HG02763 (cell line): ENCODE measurements around the gene TXNDC16.
"Not testable (repeated sequence)": the region's sequence is repeated elsewhere in the genome, so short reads cannot be mapped to it uniquely, and the experiment has no call there.

Experiments used
- ATAC-seq: cut with Tn5 transposase; IDR thresholded peaks from one replicate; pipeline ENCODE4 v1.9.1; 2021; ENCODE audit warnings: mild to moderate bottlenecking, moderate library complexity; ENCODE audit not compliant: unreplicated experiment

The TXNDC16 gene, protein sequence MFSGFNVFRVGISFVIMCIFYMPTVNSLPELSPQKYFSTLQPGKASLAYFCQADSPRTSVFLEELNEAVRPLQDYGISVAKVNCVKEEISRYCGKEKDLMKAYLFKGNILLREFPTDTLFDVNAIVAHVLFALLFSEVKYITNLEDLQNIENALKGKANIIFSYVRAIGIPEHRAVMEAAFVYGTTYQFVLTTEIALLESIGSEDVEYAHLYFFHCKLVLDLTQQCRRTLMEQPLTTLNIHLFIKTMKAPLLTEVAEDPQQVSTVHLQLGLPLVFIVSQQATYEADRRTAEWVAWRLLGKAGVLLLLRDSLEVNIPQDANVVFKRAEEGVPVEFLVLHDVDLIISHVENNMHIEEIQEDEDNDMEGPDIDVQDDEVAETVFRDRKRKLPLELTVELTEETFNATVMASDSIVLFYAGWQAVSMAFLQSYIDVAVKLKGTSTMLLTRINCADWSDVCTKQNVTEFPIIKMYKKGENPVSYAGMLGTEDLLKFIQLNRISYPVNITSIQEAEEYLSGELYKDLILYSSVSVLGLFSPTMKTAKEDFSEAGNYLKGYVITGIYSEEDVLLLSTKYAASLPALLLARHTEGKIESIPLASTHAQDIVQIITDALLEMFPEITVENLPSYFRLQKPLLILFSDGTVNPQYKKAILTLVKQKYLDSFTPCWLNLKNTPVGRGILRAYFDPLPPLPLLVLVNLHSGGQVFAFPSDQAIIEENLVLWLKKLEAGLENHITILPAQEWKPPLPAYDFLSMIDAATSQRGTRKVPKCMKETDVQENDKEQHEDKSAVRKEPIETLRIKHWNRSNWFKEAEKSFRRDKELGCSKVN

DNA sequence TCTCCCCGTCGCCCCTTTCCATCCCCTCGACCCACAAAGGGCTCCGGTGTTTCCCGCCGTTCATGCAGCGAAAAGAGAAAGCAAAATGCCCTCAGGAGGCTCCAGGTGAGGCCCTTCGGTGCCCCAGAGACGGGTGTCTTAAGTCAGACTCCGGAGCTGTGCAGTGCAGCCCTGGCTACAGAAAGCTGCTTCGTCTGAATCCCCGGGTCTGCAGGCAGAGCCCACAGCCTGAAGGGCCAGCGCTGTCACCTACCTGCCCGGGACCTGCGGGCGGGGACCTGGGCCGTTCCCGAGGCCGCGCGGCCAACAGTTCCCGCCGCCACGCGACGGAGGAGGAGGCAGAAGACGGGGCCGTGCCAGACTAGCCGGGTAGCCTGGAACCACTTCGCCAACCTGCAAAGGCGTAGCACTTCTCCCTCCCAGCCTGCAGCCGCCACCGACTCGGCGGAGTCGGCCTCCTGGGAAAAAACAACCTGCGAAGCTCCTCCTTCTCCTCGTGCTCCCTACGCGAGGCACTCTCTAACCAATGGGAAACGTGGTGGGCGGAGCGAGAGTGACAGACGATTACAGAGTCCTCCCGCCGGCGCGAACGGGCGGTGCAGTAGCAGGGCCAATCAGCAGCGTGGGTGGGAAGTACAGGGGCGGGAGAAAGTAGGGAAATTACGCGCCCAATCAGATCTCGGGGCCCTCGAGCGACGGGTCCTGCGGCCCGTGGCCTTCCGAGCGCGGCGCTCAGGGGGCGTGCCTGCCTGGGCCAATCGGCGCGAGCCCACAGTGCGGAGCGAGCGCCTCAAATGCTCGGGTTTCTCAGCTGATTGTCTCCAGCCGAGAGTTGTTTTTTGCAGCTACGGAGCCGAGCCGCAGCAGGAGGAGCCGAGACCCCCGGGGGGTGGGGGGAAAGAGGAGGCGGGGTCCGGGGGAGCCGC, at the start of gene TXNDC16, which contains the start of gene GPR137C:
TXNDC16 (minus strand) TSS at position 443 of the 926 bp plus-strand sequence. CDS start 8,948 bp downstream, outside the sequence.
GPR137C (plus strand) TSS at position 774 of the 926 bp plus-strand sequence. CDS start 312 bp downstream, outside the sequence.
- ATAC-seq, result peak; percentile 93

DNA sequence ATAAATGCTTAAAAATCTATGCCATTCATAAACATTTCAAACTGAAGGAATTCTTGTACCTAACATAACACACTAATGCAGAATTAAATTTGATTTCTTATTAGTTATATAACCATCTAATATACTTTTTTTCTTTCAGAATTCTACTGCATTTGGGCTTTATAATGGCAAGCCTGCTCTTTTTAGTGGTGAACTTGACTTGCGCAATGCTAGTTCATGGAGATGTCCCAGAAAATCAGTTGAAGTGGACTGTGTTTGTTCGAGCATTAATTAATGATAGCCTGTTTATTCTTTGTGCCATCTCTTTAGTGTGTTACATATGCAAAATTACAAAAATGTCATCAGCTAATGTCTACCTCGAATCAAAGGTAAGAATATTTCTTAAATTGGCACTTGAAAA, 47.7 kb upstream of the TXNDC16 start:
- ATAC-seq, result no peak

DNA sequence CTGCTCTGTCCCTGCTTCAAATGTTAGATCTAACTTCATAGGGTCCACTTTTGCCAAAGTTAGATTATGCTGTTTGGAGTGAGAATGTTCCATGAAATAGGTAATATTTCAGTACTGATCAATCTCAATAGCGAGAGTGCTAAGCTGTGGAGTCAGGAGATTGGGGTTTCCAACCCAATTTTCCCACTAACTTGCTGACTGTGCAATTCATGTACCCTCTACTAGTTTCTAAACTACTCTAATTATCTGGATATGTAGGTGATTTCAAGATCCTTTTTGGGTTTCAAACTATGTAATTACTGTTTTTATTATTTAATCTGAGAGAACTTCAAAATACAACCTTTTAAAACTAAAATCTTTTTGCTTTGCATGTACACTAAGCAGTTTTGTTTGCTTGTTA, 46.3 kb upstream of the TXNDC16 start:
- ATAC-seq, result no peak

DNA sequence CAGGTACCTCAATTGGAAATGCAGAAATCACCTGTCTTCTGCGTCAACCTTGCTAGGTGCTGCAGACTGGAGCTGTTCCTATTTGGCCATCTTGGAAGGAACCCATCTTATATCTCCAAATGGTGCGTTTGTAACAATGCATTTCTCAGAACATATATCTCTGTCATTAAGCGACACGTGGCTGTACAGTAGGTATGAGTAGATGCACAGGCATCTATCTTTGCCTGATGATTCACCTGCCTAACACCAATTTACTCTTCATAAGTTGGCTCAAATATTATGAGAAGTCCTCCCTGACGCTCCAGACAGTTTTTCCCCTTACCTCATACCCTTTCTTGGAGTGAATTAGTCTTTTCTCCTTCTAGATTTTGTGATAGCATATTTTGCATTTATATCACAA, 44.6 kb upstream of the TXNDC16 start:
- ATAC-seq, result no peak

DNA sequence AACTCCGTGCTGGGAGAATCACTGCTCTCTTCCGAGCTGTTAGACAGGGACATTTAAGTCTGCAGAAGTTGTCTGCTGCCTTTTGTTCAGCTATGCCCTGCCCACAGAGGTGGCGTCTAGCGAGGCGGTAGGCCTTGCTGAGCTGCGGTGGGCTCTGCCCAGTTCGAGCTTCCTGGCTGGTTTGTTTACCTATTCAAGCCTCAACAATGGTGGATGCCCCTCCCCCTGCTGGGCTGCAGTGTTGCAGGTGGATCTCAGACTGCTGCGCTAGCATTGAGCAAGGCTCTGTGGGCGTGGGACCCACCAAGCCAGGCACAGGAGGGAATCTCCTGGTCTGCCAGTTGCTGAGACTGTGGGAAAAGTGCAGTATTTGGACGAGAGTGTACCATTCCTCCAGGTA, 44.0 kb upstream of the TXNDC16 start:
- ATAC-seq, result no peak

DNA sequence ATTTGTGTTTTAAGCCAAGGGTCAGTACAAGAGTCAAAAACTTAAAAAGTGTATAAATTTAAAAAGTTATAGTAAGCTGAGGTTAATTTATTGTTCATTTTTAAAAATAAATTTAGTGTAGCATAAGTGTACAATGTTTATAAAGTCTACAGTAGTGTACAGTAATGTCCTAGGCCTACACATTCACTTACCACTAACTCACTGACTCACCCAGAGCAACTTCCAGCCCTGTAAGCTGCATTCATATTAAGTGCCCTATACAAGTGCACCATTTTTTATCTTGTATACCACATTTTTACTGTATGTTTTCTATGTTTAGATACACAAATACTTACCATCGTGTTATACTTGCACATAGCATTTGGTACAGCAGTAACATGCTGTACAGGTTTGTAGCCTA, 38.0 kb upstream of the TXNDC16 start:
- no peak for ATAC-seq

DNA sequence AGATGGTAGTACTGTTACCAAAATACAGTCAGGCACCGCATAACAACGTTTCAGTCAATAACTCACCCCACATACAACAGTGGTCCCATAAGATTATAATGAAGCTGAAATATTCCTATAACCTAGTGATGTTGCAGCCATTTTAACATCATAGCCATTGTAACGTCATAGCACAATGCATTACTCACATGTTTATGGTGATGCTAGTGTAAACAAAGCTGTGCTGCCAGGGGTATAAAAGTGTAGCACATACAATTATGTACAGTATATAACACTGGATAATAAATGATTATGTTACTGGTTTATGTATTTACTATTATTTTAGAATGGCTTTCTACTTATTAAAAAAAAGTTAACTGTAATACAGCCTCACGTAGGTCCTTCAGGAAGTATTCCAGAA, 37.3 kb upstream of the TXNDC16 start:
- no peak for ATAC-seq

DNA sequence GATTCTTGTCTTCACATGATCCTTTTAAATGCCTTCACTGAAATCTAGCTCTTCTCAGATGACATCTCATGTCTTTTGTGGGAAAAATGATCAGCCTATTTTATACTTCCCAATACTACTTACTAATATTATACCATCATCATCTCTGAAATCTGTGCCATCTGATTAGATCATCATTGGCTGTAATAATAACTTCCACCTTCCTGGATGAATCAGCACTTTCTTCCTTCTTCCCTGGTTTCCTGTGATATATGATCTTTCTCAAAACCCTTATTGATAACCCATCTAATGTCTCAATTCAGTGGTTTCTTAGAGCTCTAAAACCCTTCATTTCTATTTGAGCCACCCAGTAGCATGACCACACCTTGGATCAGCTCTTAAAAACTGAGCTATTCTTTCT, 31.2 kb upstream of the TXNDC16 start:
- no peak for ATAC-seq

DNA sequence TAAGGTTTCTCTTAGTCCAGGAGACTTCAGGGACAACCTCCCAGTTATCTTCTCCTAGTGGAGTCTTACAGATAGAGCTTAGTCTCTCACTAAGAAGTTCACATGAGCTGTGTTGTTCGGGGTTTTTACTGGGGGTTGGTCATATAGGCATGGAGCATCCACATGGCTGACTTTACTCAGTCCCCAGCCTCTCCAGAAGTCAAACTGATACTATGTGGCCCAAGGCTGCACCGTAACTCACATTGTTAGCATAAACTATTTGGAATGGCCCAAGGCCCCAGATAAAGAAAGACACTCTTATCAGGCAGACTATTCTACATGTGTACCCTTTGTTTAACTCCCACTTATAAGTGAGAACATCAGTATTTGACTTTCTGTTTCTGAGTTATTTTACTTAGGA, 23.6 kb upstream of the TXNDC16 start:
- ATAC-seq, result no peak

DNA sequence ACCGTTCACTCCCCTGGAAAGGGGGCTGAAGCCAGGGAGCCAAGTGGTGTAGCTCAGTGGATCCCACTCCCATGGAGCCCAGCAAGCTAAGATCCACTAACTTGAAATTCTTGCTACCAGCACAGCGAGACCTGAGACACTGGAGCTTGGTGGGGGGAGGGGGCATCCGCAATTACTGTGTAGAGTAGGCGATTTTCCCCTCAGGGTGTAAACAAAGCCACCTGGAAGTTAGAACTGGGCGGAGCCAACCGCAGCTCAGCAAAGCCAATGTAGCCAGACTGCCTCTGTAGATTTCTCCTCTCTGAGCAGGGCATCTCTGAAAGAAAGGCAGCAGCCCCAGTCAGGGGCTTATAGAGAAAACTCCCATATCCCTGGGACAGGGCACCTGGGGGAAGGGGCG, 16.1 kb upstream of the TXNDC16 start:
- ATAC-seq, result not testable (repeated sequence)

DNA sequence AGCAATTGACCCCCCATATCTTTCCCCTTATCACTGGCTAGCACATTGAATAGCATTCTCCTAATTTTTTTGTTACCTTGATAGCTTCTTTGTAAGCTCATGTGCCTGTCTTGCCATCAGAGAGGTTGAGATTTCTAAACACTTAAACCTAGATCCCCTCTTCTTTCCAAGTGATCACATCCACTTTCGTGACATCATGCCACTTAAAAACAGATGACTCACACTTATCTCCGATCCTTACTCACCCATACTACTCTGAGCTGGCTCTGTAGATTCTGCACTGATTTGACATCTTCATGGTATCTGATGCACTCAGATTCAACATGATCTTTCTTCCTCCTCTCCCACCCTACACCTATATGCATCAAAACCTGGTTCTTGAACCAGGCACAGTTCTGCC, 10.8 kb upstream of the TXNDC16 start:
- no peak for ATAC-seq

DNA sequence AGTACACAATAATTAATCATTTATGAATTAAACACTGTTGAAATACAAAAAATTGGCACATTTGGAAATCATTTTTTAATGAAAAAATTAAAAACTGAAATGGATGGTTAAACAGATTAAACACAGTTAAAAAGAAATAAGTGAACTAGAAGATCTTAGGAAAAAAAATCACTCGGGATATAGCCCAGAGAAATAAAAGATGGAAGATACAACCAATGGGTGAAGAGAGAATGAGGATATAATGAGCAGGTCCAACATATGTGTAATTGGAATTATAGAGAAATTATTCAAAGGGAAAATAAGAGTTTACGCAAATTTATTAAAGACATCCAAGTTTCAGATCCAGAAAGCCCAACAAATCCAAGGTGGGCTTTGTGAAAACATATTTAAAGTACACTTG, 6.4 kb upstream of the TXNDC16 start:
- no peak for ATAC-seq

DNA sequence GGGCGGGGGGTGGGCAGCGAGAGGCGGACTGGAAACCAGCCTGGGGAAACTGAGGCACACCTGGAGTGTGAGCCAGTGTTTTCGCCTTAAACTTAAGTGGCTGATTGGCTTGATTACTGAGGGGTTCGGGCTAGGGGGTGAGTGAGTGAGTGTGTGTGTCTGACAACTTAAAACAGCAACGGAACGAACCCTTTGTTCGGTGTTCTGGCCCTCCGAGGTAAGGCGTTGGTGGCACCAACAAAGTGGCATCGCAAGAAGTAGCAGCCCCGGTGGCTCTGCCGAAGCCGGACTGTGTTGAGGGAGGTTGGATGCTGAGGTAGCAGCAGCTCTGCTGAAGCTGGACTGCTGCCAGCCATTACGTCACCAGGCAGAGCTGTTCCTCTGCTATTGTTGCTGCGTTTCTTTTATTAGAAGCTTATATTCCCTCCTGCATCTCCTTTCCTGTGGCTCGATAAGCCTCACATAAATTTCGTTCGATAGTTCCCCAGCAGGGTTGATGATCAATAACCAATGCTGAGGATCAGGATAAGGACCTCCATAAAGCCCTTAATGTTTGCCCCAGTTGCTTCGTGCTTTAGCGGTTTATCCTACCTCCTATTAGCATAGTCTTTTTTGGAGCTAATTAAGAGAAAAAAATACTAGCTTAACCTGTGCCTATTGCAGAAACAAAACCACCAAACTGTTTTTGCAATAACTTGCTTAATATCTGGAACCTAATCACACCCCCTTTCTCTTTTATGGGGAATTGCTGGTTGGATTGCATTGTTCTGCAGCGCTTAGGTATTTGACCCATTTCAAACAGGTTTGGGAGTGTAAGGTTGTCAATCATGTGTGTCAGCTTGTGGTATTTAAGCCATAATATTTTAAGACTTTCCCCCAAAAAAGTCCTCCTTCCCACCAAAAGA, 1.6 kb upstream of the TXNDC16 start:
- no peak for ATAC-seq

DNA sequence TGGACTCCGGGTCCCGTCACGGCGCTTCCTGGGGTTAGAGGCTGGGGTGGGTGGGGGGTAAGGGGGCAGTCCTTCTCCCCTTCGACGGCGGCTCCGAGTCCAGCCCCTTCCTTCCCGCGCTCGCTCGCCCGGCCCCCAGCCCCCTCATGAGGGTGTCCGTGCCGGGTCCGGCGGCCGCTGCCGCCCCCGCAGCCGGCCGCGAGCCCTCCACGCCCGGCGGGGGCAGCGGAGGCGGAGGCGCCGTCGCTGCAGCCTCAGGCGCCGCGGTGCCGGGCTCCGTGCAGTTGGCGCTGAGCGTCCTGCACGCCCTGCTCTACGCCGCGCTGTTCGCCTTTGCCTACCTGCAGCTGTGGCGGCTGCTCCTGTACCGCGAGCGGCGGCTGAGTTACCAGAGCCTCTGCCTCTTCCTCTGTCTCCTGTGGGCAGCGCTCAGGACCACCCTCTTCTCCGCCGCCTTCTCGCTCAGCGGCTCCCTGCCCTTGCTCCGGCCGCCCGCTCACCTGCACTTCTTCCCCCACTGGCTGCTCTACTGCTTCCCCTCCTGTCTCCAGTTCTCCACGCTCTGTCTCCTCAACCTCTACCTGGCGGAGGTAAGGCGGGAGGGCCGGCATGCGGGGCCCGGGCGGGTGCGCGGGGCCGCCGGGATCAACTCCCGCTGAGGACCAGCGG, 831 bp upstream of the TXNDC16 start:
- peak; percentile 13 for ATAC-seq

DNA sequence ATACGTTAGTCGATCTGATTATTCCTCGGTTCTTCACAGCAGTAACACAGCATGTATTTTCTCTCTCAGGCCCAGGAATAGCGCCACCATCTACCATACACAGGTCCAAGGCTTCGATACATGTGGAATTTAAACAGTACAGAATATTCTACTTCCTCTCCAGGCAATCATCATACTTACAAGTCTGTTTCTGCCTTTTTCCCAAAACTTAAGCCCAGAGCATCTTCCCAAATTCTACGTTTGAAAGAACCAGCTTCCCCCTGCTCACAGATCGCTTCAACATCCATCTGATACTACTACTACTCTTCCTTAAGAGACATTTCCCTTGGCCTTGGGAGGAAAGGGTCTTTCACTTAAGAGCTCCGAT, 626 bp downstream of the TXNDC16 start:
- no peak for ATAC-seq

DNA sequence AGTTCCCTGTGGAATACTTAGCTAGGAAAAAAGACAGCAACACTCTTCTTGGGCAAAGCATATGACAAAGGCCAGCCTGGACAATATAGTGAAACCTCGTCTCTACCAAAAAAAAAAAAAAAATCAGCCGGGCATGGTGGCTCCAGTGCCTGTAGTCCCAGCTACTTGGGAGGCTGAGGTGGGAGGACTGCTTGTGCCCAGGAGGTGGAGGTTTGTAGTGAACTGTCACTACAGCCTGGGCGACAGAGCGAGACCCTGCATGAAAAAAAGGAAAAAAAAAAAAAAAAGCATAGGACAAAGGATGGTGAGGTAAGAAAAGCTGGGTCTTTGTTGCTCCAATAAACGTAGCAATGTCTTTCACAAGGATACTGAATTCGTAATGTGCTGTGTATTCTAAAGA, 1.1 kb downstream of the TXNDC16 start:
- ATAC-seq, result no peak

DNA sequence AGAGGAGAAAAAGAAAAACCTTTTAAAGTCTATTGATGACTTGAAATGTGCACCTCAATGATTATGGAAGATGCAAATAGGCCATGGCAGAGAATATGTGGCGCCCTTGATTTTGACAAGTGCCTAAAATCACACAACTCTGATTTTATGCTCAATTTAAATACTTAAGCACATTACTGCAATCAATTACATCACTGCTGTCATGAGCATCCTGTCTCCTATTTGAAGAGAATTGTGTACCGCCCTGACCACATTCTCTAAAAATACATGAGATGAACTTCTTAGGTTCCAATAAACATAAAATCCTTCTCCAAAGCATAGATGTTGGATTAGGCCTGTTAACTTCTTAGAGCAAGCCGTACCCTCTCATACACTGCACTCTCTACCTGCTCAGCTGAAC, 1.6 kb downstream of the TXNDC16 start:
- no peak for ATAC-seq

DNA sequence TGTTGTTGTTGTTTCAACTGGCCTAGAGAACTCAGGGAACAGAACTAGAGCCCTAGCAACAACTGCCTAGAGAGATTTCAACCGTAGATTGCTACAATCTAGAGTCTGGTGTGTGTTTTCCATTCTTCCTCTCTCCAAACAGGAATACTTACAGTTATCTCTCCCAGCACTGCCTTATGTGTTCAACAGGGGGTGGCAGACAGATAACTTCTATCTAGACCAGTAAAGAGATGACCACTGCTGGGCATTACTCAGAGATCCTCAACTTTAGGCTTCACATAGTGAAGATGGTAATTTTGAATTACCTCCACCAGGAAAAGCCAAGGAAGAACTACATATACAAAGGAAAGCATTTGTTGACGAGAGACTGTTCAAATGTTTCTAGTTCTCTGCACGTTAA, 4.8 kb downstream of the TXNDC16 start:
- no peak for ATAC-seq

DNA sequence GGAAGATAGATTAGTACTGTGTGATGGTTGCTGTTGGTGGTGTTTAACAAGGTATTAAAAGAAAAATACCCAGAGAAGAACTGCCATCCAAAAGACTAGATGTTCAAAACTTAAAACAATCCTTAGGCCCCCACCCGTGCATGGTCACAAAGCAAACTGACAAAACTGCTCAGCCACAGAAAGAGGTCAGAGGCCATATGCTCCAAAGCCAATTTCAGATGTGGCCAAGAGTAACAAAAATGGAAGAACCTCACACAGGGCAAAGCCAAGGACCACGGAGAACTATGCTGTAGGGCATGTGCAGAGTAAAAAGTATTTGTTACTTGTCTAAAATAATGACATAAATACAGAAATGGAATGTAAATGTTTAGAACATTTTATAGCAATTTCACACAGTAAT, 5.3 kb downstream of the TXNDC16 start:
- ATAC-seq, result no peak

DNA sequence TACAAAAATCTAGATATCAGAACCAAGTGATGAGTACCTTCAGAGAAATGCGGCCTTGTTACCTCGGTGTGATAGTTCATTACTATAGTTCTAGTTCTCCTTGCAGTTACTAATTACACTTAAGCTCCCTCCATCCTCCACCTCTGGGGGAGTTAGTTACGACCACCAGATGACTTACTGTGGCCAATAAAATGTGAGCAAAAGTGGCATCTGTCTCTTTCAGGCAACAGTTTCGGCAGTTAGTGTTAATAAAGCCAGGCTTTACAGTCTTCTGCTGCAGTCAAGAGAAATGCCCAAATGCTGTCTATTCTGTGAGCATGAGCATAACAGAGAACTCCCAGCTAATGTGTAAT, 6.0 kb downstream of the TXNDC16 start:
- ATAC-seq, result no peak
